ENCODE data around the gene CDC42EP1.
"Not testable (repeated sequence)": the region's sequence is repeated elsewhere in the genome, so short reads cannot be mapped to it uniquely, and the experiment has no call there.

Gene CDC42EP1

GRCh38 chr22:37559901-37560607, at the start of gene CDC42EP1:
CDC42EP1 (plus strand) TSS chr22:37560480; CDS start chr22:37566350, 5,870 bp downstream.
- DNase-seq, result no peak

- DNase-seq, result no peak
Observed at GRCh38 chr22:37511395-37512104, 48.7 kb upstream of the CDC42EP1 start.

GRCh38 chr22:37514526-37515051, 45.7 kb upstream of the CDC42EP1 start:
- DNase-seq, result no peak

- no peak for DNase-seq
Observed at GRCh38 chr22:37515901-37516300, 44.4 kb upstream of the CDC42EP1 start.

- no peak for DNase-seq
Observed at GRCh38 chr22:37516456-37516855, 43.8 kb upstream of the CDC42EP1 start.

GRCh38 chr22:37517826-37518450, 42.3 kb upstream of the CDC42EP1 start:
- DNase-seq, result no peak

- no peak for DNase-seq
Observed at GRCh38 chr22:37518509-37519267, 41.6 kb upstream of the CDC42EP1 start.

- peak in 1 of 2 donors; percentile 15 for DNase-seq
Observed at GRCh38 chr22:37519268-37520195, 40.7 kb upstream of the CDC42EP1 start, which contains the start of gene CARD10. CARD10 (minus strand) TSS chr22:37519415; CDS start chr22:37519200, 215 bp downstream.

- DNase-seq, result no peak
Observed at GRCh38 chr22:37520776-37521191, 39.5 kb upstream of the CDC42EP1 start.

- DNase-seq, result no peak
Observed at GRCh38 chr22:37521236-37521739, 39.0 kb upstream of the CDC42EP1 start.

GRCh38 chr22:37522482-37522881, 37.8 kb upstream of the CDC42EP1 start:
- no peak for DNase-seq

GRCh38 chr22:37525073-37525745, 35.1 kb upstream of the CDC42EP1 start:
- no peak for DNase-seq

- no peak for DNase-seq
Observed at GRCh38 chr22:37525746-37526350, 34.4 kb upstream of the CDC42EP1 start.

- DNase-seq, result no peak
Observed at GRCh38 chr22:37526376-37526775, 33.9 kb upstream of the CDC42EP1 start.

GRCh38 chr22:37527081-37527752, 33.1 kb upstream of the CDC42EP1 start:
- not testable (repeated sequence) for DNase-seq

- DNase-seq, result not testable (repeated sequence)
Observed at GRCh38 chr22:37527952-37528351, 32.3 kb upstream of the CDC42EP1 start.

- no peak for DNase-seq
Observed at GRCh38 chr22:37529652-37530345, 30.5 kb upstream of the CDC42EP1 start.

GRCh38 chr22:37533995-37534394, 26.3 kb upstream of the CDC42EP1 start:
- peak; percentile 18 to 20 for DNase-seq

GRCh38 chr22:37534445-37534844, 25.8 kb upstream of the CDC42EP1 start:
- DNase-seq, result no peak
